Activated naive CD8-positive, alpha-beta T cell treated with anti-CD3 and anti-CD28 coated beads for 36 hours (primary cell): ENCODE results near the gene SLC16A11. TPM values are rescaled to one million over a fixed set of nuclear protein-coding genes. Genes with fewer than 3 reads are reported as not detected.

Experiments
- DNase-seq: peaks from one replicate; pipeline ENCODE4 v3.0.0; 2021
- H3K27ac Mint-ChIP-seq: one replicate; pipeline ENCODE4 v1.8.0; 2022; ENCODE audit warnings: mild to moderate bottlenecking, moderate library complexity, mixed read lengths
- H3K27me3 Mint-ChIP-seq: one replicate; pipeline ENCODE4 v1.8.0; 2022; ENCODE audit warnings: mild to moderate bottlenecking, mixed read lengths
- H3K36me3 Mint-ChIP-seq: one replicate; pipeline ENCODE4 v1.8.0; 2021; ENCODE audit warnings: mild to moderate bottlenecking, mixed read lengths
- H3K4me1 Mint-ChIP-seq: one replicate; pipeline ENCODE4 v1.8.0; 2021; ENCODE audit warnings: mixed read lengths
- H3K4me3 Mint-ChIP-seq: one replicate; pipeline ENCODE4 v1.8.0; 2022; ENCODE audit warnings: mild to moderate bottlenecking, moderate library complexity, mixed read lengths
- H3K9me3 Mint-ChIP-seq: one replicate; pipeline ENCODE4 v1.8.0; 2022; ENCODE audit warnings: mixed read lengths
- total RNA-seq, 2 experiments: library from RNA; stranded (reverse); gene quantifications; one replicate each; pipeline ENCODE4 v1.2.3, GENCODE V29; 2021

Gene SLC16A11
- total RNA-seq, 2 experiments from 2014 or later: 1.5 to 1.8 TPM

- Mint-ChIP-seq H3K4me3 (peak overlapping the region; percentile 79), H3K4me1 (peaks cover 29% of the 10 kb centered on the region), H3K9me3 (no peaks in the 10 kb centered on the region), H3K27me3 (no peaks in the 10 kb centered on the region), H3K27ac (peak overlapping the region; percentile 84), H3K36me3 (no peaks in the 10 kb centered on the region)
- peak; percentile 70 for DNase-seq
Observed at GRCh38 chr17:7042501-7043181, 1.3 kb downstream of the SLC16A11 start.

- Mint-ChIP-seq H3K27me3 (no peaks in the 10 kb centered on the region), H3K4me1 (peaks cover 25% of the 10 kb centered on the region), H3K4me3 (peak overlapping the region; percentile 79), H3K27ac (peak overlapping the region; percentile 84), H3K9me3 (no peaks in the 10 kb centered on the region), H3K36me3 (no peaks in the 10 kb centered on the region)
- peak; percentile 67 for DNase-seq
Observed at GRCh38 chr17:7041607-7042500, 2.0 kb downstream of the SLC16A11 start.

- Mint-ChIP-seq H3K36me3 (no peaks in the 10 kb centered on the region), H3K4me3 (no peak overlapping the region), H3K4me1 (peaks cover 24% of the 10 kb centered on the region), H3K9me3 (no peaks in the 10 kb centered on the region), H3K27ac (peak overlapping the region; percentile 14), H3K27me3 (no peaks in the 10 kb centered on the region)
- no peak for DNase-seq
Observed at GRCh38 chr17:7039832-7040231, 4.1 kb downstream of the SLC16A11 start.

- peak overlapping the region; percentile 3 for H3K4me3 Mint-ChIP-seq
- peaks cover 34% of the 10 kb centered on the region for H3K4me1 Mint-ChIP-seq
- H3K27ac Mint-ChIP-seq: no peak overlapping the region
Observed at GRCh38 chr17:7038025-7038862, 5.6 kb downstream of the SLC16A11 start.

DNA sequence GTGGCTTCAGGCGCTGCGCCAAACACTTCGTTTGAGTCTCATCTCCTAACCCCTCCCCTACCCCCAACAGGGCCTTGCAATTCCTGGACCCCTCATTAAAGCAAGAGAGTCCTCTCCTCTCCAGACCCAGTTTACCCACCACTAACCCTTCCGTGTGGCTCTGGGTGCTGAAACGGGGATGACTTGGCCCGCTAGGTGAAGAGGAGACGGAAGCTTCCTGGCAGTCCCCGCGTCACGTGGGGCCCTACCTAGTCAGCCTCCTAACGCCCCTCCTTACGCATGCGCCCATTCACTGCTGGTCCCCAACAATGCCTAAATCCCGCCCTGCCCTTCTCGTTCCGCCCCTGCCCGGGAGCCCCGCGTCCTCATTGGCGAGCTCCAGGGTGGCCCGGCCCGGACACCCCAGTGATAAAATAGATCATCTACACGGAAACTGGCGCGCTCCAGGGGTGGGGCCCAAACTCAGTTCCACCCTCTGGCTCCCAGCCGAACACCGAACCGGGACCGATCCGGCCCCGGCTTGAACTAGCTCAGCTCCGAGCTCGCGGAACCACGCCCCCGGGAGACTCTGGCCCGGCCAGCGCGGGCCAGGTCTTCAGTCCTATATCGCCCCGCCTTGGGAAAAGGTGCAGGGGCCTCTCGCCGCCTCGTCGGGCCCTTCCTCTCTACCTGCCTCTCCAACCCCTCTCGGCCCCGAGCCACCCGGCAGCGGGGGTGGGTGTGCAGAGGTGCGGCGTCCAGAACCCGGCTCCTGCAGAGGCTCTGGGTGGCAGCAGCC, 8.1 kb downstream of the SLC16A11 start, which contains the start of gene SLC16A13:
Gene SLC16A13 (plus strand): TSS at position 425 of the 778 bp plus-strand sequence. CDS start 368 bp downstream, outside the sequence.
- Mint-ChIP-seq H3K27ac (peak within 1 kb of the TSS; percentile 98), H3K4me1 (peaks cover 37% of the 10 kb centered on the region), H3K27me3 (no peaks in the 10 kb centered on the region), H3K4me3 (peak within 1 kb of the TSS; percentile 93), H3K36me3 (peaks cover 5% of the 10 kb centered on the region), H3K9me3 (peaks cover 1% of the 10 kb centered on the region)
- DNase-seq: peak; percentile 98

More at GRCh38 chr17:7038025-7038862, 5.6 kb downstream of the SLC16A11 start:
- H3K9me3 Mint-ChIP-seq: no peaks in the 10 kb centered on the region
- H3K36me3 Mint-ChIP-seq: peaks cover 3% of the 10 kb centered on the region
- DNase-seq: no peak
- H3K27me3 Mint-ChIP-seq: no peaks in the 10 kb centered on the region

DNA sequence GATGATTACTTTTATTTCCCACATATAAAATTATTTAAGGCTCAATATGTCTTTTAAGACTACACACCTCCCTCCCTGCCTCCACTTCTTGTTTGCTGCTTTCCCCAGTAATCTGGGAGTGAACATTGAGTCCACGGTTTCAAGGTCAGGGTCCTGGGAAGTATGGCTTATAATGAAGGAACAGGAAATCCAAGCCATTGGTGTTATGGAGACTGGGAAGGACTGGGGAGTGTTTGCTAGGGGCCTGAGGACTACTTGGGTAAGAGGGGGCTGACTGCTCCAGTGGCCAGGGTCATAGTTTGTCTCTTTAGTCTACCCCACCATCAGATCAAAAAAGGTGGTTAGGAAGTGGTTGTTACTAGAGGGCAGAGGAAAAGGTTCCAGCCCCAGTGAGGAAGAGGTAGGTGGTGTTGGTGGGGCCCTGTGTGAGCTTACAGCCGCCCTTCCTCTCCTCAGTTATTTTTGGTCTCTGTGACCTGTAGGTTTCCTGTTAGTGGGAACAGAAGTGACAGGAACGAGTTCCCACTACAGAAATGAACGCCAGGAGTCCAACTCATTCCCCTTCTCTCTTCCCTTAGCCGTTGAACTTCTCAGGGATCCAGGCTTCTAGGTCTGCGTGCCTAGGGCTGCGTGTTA, 8.8 kb downstream of the SLC16A11 start:
- Mint-ChIP-seq H3K27ac (peak overlapping the region; percentile 98), H3K4me3 (peak overlapping the region; percentile 93)

GRCh38 chr17:7029659-7030058, 14.2 kb downstream of the SLC16A11 start:
- Mint-ChIP-seq H3K36me3 (peaks cover 10% of the 10 kb centered on the region), H3K27ac (peak overlapping the region; percentile 81), H3K4me1 (peaks cover 43% of the 10 kb centered on the region), H3K9me3 (peaks cover 3% of the 10 kb centered on the region), H3K27me3 (no peaks in the 10 kb centered on the region), H3K4me3 (peak overlapping the region; percentile 71)
- peak; percentile 54 for DNase-seq

More for the DNA sequence above, 8.8 kb downstream of the SLC16A11 start:
- peaks cover 44% of the 10 kb centered on the region for H3K4me1 Mint-ChIP-seq
- H3K9me3 Mint-ChIP-seq: peaks cover 3% of the 10 kb centered on the region
- peaks cover 7% of the 10 kb centered on the region for H3K36me3 Mint-ChIP-seq
- peak; percentile 57 for DNase-seq
- no peaks in the 10 kb centered on the region for H3K27me3 Mint-ChIP-seq

GRCh38 chr17:7029096-7029495, 14.8 kb downstream of the SLC16A11 start:
- Mint-ChIP-seq H3K9me3 (peaks cover 3% of the 10 kb centered on the region), H3K27me3 (no peaks in the 10 kb centered on the region), H3K4me1 (peaks cover 40% of the 10 kb centered on the region), H3K36me3 (peaks cover 7% of the 10 kb centered on the region), H3K27ac (peak overlapping the region; percentile 81), H3K4me3 (no peak overlapping the region)
- DNase-seq: no peak

DNA sequence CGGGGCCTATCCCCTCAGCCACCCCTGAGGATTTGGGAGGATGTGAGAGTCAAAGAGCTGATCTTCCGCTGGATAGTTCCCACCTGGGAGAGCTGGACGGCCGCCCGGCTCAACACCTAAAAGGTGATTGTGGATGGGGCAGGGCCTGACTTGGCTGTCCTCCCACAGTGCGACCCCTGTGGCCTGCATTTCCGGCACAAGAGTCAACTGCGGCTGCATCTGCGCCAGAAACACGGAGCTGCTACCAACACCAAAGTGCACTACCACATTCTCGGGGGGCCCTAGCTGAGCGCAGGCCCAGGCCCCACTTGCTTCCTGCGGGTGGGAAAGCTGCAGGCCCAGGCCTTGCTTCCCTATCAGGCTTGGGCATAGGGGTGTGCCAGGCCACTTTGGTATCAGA, 16.6 kb downstream of the SLC16A11 start:
- H3K27me3 Mint-ChIP-seq: peaks cover 12% of the 10 kb centered on the region
- peaks cover 41% of the 10 kb centered on the region for H3K4me1 Mint-ChIP-seq
- H3K36me3 Mint-ChIP-seq: peaks cover 8% of the 10 kb centered on the region
- H3K9me3 Mint-ChIP-seq: peaks cover 3% of the 10 kb centered on the region
- H3K4me3 Mint-ChIP-seq: no peak overlapping the region
- H3K27ac Mint-ChIP-seq: no peak overlapping the region
- no peak for DNase-seq

GRCh38 chr17:7026471-7027115, 17.3 kb downstream of the SLC16A11 start:
- peaks cover 8% of the 10 kb centered on the region for H3K36me3 Mint-ChIP-seq
- no peak for DNase-seq
- no peak overlapping the region for H3K27ac Mint-ChIP-seq
- peaks cover 3% of the 10 kb centered on the region for H3K9me3 Mint-ChIP-seq
- peaks cover 12% of the 10 kb centered on the region for H3K27me3 Mint-ChIP-seq
- H3K4me3 Mint-ChIP-seq: no peak overlapping the region
- H3K4me1 Mint-ChIP-seq: peaks cover 38% of the 10 kb centered on the region

DNA sequence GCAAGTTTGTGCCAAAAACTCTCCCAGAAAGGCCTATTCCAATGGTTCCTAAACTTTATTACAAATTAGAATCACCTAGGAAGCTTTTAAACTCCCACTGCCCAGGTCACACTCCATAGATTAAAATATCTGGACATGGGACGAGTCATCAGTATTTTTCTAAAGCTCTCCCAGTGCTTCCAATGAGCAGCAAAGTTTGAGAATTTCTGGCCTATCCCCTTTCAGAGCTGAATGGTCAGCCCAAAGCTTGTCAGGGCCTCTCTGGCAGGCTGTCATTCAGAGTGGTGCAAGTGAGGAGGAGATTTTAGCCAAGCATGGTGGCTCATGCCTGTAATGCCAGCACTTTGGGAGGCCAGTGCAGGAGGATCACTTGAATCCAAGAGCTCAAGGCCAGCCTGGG, 18.6 kb downstream of the SLC16A11 start:
- peaks cover 4% of the 10 kb centered on the region for H3K36me3 Mint-ChIP-seq
- peaks cover 12% of the 10 kb centered on the region for H3K27me3 Mint-ChIP-seq
- H3K27ac Mint-ChIP-seq: no peak overlapping the region
- H3K4me3 Mint-ChIP-seq: no peak overlapping the region
- no peaks in the 10 kb centered on the region for H3K9me3 Mint-ChIP-seq
- H3K4me1 Mint-ChIP-seq: peaks cover 44% of the 10 kb centered on the region
- no peak for DNase-seq

DNA sequence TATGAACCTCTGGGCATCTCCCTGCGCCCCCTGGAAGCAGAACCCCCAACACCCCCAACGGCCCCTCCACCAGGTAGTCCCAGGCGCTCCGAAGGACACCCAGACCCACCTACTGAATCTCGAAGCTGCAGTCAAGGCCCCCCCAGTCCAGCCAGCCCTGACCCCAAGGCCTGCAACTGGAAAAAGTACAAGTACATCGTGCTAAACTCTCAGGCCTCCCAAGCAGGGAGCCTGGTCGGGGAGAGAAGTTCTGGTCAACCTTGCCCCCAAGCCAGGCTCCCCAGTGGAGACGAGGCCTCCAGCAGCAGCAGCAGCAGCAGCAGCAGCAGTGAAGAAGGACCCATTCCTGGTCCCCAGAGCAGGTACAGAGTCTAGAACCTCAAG, 19.5 kb downstream of the SLC16A11 start:
- H3K36me3 Mint-ChIP-seq: peaks cover 1% of the 10 kb centered on the region
- no peak for DNase-seq
- H3K4me3 Mint-ChIP-seq: no peak overlapping the region
- H3K27me3 Mint-ChIP-seq: peaks cover 12% of the 10 kb centered on the region
- peaks cover 38% of the 10 kb centered on the region for H3K4me1 Mint-ChIP-seq
- no peak overlapping the region for H3K27ac Mint-ChIP-seq
- no peaks in the 10 kb centered on the region for H3K9me3 Mint-ChIP-seq
